GM06990 (cell line): ENCODE measurements around the gene TOP3B.

Experiments used
- DNase-seq: peaks from one replicate; pipeline ENCODE4 v3.0.0-alpha.2; 2011; ENCODE audit not compliant: insufficient read length; ENCODE audit errors: extremely low read depth
- H3K27me3 ChIP-seq: replicated peaks from 2 replicates; pipeline ENCODE4 v1.6.0; 2011; ENCODE audit warnings: low read length; ENCODE audit not compliant: control insufficient read depth, insufficient read depth
- H3K36me3 ChIP-seq: 2 replicates; pipeline ENCODE4 v1.5.1; 2011; ENCODE audit warnings: low read length; ENCODE audit not compliant: control insufficient read depth, insufficient read depth
- H3K4me3 ChIP-seq: replicated peaks from 2 replicates; pipeline ENCODE4 v1.5.1; 2011; ENCODE audit warnings: low read depth, mild to moderate bottlenecking, control low read depth, low read length
- CTCF ChIP-seq: IDR thresholded peaks from 2 replicates; pipeline ENCODE4 v1.5.1; 2011; ENCODE audit warnings: low read length, control low read depth, mild to moderate bottlenecking, inconsistent platforms; ENCODE audit not compliant: insufficient read depth, poor library complexity, severe bottlenecking

The TOP3B gene

GRCh38 chr22:22014285-22014659, 31.7 kb upstream of the TOP3B start:
- TF ChIP-seq CTCF: no peak
- Histone ChIP-seq H3K27me3 (no peaks in the 10 kb centered on the region), H3K4me3 (no peak overlapping the region), H3K36me3 (no peaks in the 10 kb centered on the region)
- DNase-seq: no peak

GRCh38 chr22:22013559-22014284, 31.1 kb upstream of the TOP3B start:
- Histone ChIP-seq H3K36me3 (no peaks in the 10 kb centered on the region), H3K27me3 (no peaks in the 10 kb centered on the region), H3K4me3 (no peak overlapping the region)
- TF ChIP-seq CTCF: no peak
- DNase-seq: no peak

GRCh38 chr22:22011964-22012363, 29.4 kb upstream of the TOP3B start:
- no peaks in the 10 kb centered on the region for H3K27me3 ChIP-seq
- no peak for DNase-seq
- TF ChIP-seq CTCF: no peak
- no peak overlapping the region for H3K4me3 ChIP-seq
- H3K36me3 ChIP-seq: no peaks in the 10 kb centered on the region

GRCh38 chr22:22010358-22010757, 27.8 kb upstream of the TOP3B start:
- Histone ChIP-seq H3K36me3 (no peaks in the 10 kb centered on the region), H3K27me3 (no peaks in the 10 kb centered on the region), H3K4me3 (no peak overlapping the region)
- TF ChIP-seq CTCF: no peak
- DNase-seq: no peak

- Histone ChIP-seq H3K27me3 (no peaks in the 10 kb centered on the region), H3K4me3 (no peak overlapping the region), H3K36me3 (no peaks in the 10 kb centered on the region)
- no peak for DNase-seq
- no peak for TF ChIP-seq CTCF
Observed at GRCh38 chr22:22009661-22010060, 27.1 kb upstream of the TOP3B start.

GRCh38 chr22:22006596-22006990, 24.0 kb upstream of the TOP3B start:
- H3K36me3 ChIP-seq: no peaks in the 10 kb centered on the region

More at GRCh38 chr22:22006596-22006990, 24.0 kb upstream of the TOP3B start:
- no peaks in the 10 kb centered on the region for H3K27me3 ChIP-seq
- no peak for DNase-seq
- TF ChIP-seq CTCF: no peak
- H3K4me3 ChIP-seq: no peak overlapping the region
